ENCODE data around the gene DSC1. TPM values are rescaled to one million over a fixed set of nuclear protein-coding genes. Genes with fewer than 3 reads are reported as not detected.
A peak's percentile ranks its signal among the peaks of the same experiment; 100 is the strongest.
"Not testable (repeated sequence)": the region's sequence is repeated elsewhere in the genome, so short reads cannot be mapped to it uniquely, and the experiment has no call there.

The DSC1 gene
- total RNA-seq (2014; rRNA removed; shearing (Covaris generic)), result not detected in 2 replicates
- polyA plus RNA-seq (2015; cell fraction: cytosol; rRNA removed), result not detected in 2 replicates
- not detected in 2 replicates for polyA plus RNA-seq (2015; cell fraction: nucleus; rRNA removed)

- DNase-seq (ENCODE audit: low read depth), result no peak
These were observed at the start of gene DSC1 for GRCh38 chr18:31162825-31163435. TSS of gene DSC1 (minus strand) at chr18:31162856. CDS start at chr18:31162594, 262 bp downstream.

GRCh38 chr18:31211047-31211446 is 48.4 kb upstream of the DSC1 start:
- DNase-seq (ENCODE audit: low read depth), result no peak

- no peak for DNase-seq (ENCODE audit: low read depth)
These were observed 46.4 kb upstream of the DSC1 start for GRCh38 chr18:31209041-31209440.

- no peak for DNase-seq (ENCODE audit: low read depth)
These were observed 44.7 kb upstream of the DSC1 start for GRCh38 chr18:31207391-31207790.

GRCh38 chr18:31206787-31207381 is 44.2 kb upstream of the DSC1 start:
- DNase-seq (ENCODE audit: low read depth), result peak; percentile 94

GRCh38 chr18:31206071-31206470 is 43.4 kb upstream of the DSC1 start:
- no peak for DNase-seq (ENCODE audit: low read depth)

GRCh38 chr18:31205273-31205672 is 42.6 kb upstream of the DSC1 start:
- DNase-seq (ENCODE audit: low read depth), result no peak

- no peak for DNase-seq (ENCODE audit: low read depth)
These were observed 42.2 kb upstream of the DSC1 start for GRCh38 chr18:31204833-31205232.

GRCh38 chr18:31204166-31204565 is 41.5 kb upstream of the DSC1 start:
- no peak for DNase-seq (ENCODE audit: low read depth)

GRCh38 chr18:31203794-31204148 is 41.1 kb upstream of the DSC1 start:
- no peak for DNase-seq (ENCODE audit: low read depth)

- DNase-seq (ENCODE audit: low read depth), result no peak
These were observed 40.6 kb upstream of the DSC1 start for GRCh38 chr18:31203096-31203793.

GRCh38 chr18:31199190-31199769 is 36.6 kb upstream of the DSC1 start:
- peak; percentile 34 for DNase-seq (ENCODE audit: low read depth)

GRCh38 chr18:31197676-31198075 is 35.0 kb upstream of the DSC1 start:
- peak; percentile 5 for DNase-seq (ENCODE audit: low read depth)

GRCh38 chr18:31195063-31195462 is 32.4 kb upstream of the DSC1 start:
- DNase-seq (ENCODE audit: low read depth), result no peak

GRCh38 chr18:31192086-31192776 is 29.6 kb upstream of the DSC1 start:
- DNase-seq (ENCODE audit: low read depth), result no peak

- DNase-seq (ENCODE audit: low read depth), result no peak
These were observed 28.3 kb upstream of the DSC1 start for GRCh38 chr18:31190919-31191318.

GRCh38 chr18:31189757-31190156 is 27.1 kb upstream of the DSC1 start:
- DNase-seq (ENCODE audit: low read depth), result no peak

GRCh38 chr18:31185186-31185950 is 22.7 kb upstream of the DSC1 start:
- DNase-seq (ENCODE audit: low read depth), result peak; percentile 71

GRCh38 chr18:31183302-31183701 is 20.6 kb upstream of the DSC1 start:
- DNase-seq (ENCODE audit: low read depth), result no peak

- not testable (repeated sequence) for DNase-seq (ENCODE audit: low read depth)
These were observed 14.7 kb upstream of the DSC1 start for GRCh38 chr18:31177369-31177768.

- DNase-seq (ENCODE audit: low read depth), result peak; percentile 37
These were observed 13.9 kb upstream of the DSC1 start for GRCh38 chr18:31176531-31176930.
